Retinal pigment epithelial cell (primary cell): ENCODE results near the gene RETN.

ENCODE experiments used
- DNase-seq: peaks from one replicate; pipeline ENCODE4 v3.0.0-alpha.2; 2010; ENCODE audit warnings: low read depth
- H3K4me3 ChIP-seq: 2 replicates; pipeline ENCODE4 v1.5.1; 2011; ENCODE audit warnings: mild to moderate bottlenecking, low read length, control low read depth, moderate library complexity
- CTCF ChIP-seq: conservative IDR thresholded peaks from 2 replicates; pipeline ENCODE4 v1.5.1; 2011; ENCODE audit warnings: low read depth, low read length, control low read depth, inconsistent platforms

The RETN gene

DNA sequence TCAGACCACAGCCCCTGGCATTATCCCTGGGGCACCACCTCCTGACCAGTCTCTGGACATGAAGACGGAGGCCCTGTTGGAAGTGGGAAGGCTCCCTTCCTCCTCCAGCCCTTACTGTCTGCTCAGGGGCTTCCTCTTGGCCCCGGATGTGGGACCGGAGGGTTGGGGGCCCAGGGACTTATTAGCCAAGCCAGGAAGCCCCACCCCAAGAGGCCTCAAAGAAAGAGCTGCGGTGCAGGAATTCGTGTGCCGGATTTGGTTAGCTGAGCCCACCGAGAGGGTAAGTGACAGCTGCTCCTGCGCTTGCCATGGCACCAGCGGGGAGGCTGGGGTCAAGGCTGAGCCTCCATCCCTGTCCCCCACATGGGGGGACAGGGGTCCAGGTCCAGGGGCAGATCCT is at the start of gene RETN:
RETN (plus strand) TSS at position 208 of the 400 bp plus-strand sequence. CDS start 278 bp downstream, outside the sequence.
- no peak for DNase-seq
- H3K4me3 ChIP-seq = no peak within 1 kb of the TSS
- TF ChIP-seq CTCF = no peak

GRCh38 chr19:7619671-7620441 is 49.0 kb upstream of the RETN start:
- no peak overlapping the region for H3K4me3 ChIP-seq
- DNase-seq = no peak
- TF ChIP-seq CTCF = no peak

GRCh38 chr19:7620442-7621412 is 48.1 kb upstream of the RETN start:
- no peak overlapping the region for H3K4me3 ChIP-seq
- no peak for DNase-seq
- TF ChIP-seq CTCF = no peak

GRCh38 chr19:7622933-7623685 is 45.7 kb upstream of the RETN start:
- no peak for DNase-seq
- no peak for TF ChIP-seq CTCF
- no peak overlapping the region for H3K4me3 ChIP-seq

DNA sequence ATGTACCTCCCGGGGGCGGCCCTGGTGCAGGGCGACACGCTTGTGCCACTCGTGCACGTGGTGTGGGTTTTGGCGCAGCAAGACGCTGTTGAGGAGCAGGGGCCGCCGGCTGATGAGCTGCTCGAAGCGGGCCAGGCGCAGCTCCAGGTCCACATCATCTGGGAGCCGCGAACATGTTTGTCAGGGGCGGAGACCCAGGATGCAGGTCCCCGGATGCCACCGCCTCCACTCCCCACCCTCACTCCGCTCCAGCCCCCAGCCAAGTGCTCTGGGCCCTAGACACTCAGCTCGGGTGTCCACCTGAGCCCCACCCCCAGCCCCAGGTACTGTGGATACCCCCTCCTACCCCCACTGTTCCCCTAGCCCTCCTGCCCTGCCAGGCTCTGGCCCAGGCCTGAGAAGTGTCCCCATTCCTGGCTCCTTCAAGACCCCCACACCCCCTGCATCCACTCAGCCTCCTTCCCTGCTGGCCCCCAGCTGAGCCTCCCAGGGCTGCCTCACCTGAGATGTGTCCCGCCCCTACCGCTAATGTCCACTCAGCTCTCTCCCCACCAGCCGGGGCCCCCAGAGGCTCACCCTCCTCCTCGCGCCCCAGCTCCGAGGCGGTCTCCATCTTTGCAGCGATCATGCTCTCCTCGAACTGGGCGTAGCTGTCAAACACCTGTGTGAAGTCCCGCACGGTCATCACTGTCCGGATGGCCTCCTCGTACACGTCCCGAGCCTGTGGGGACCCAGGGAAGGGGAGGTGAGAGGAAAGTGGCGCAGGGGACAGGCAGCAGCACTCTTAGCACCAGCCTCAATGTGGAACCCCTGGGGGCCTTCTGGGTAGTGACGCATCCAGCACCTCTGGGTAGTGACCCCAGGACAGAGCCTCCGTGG is 44.9 kb upstream of the RETN start:
- no peak for DNase-seq
- TF ChIP-seq CTCF = no peak
- H3K4me3 ChIP-seq = no peak overlapping the region

- no peak for DNase-seq
- TF ChIP-seq CTCF = no peak
- no peak overlapping the region for H3K4me3 ChIP-seq
Observed at GRCh38 chr19:7624810-7625209, 44.0 kb upstream of the RETN start.
